NCI-H345 (cell line): ENCODE results near the gene TMEM63A.
"Not testable (repeated sequence)": the region's sequence is repeated elsewhere in the genome, so short reads cannot be mapped to it uniquely, and the experiment has no call there.

ENCODE experiments used
- DNase-seq: peaks from one replicate; lab custom pipeline; 2025; lab: John Stamatoyannopoulos, UW

Gene TMEM63A

GRCh38 chr1:225819346-225820192 is 62.6 kb downstream of the TMEM63A start:
- no peak for DNase-seq

- DNase-seq, result no peak
These were observed 64.0 kb downstream of the TMEM63A start for GRCh38 chr1:225818229-225818628.

DNA sequence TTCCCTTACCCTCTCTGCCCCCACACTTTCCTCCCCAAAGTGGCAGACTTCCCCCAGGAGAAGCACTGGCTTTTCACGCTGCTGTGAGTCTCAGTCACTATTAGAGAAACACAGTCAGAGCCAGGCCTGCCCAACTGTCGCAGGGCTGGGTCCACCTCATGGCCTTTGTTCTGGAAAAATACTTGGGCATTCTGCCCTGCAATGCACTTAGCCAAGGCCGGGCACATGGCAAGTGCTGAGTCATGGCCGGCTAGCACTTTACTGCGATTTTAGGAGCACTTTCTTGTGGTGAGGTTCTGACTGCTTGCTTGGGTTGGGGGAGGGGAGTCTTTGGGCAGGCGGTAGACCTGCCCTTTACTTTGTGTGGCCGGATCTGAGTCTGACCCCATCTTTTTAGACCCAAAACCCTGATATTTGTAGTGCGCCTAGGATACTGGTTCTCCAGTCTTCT is 64.5 kb downstream of the TMEM63A start:
- no peak for DNase-seq

- DNase-seq, result no peak
These were observed 65.3 kb downstream of the TMEM63A start for GRCh38 chr1:225816643-225817538.

DNA sequence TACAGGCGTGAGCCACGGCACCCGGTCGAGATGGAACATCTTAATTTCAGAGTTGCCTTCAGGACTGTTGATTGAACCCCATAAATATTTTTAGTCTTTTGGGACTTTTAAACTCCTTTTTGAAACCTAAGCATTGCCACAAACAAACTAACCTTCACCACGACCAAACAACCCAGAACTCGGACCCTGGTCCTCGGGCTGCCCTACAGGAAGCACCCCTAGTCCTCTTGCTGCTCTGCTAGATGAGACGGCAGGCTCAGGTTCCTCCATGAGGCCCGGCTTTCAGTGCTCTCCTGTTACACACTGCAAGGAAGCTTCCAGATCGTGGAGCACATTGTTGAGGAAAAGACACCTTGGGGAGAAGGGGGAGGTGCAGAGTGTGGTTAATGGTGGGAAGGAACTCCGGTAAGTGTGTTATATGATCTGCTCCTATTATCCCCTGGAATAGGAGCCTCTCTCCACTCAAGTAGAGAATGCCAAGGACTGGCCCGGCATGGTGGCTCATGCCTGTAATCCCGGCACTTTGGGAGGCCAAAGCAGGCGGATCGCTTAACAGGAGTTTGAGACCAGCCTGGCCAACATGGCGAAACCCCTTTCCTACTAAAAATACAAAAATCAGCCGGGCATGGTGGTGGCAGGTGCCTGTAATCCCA is 66.5 kb downstream of the TMEM63A start:
- DNase-seq, result no peak

DNA sequence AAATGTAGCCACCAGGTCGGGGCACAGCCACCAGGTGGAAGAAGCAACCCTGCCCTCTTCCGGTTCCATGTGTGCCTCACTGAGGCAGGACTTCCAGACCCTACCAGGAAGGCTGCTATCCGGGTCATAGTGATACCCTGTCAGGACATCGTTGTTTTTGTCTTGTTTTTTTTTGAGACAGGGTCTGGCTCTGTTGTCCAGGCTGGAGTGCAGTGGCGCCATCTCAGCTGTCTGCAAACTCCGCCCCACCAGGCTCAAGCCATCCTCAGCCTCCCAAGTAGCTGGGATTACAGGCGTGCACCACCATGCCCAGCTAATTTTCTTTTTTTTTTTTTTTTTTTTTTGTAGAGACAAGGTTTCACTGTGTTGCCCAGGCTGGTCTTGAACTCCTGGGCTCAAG is 67.1 kb downstream of the TMEM63A start:
- not testable (repeated sequence) for DNase-seq

- DNase-seq, result no peak
These were observed 67.8 kb downstream of the TMEM63A start for GRCh38 chr1:225814381-225814780.

DNA sequence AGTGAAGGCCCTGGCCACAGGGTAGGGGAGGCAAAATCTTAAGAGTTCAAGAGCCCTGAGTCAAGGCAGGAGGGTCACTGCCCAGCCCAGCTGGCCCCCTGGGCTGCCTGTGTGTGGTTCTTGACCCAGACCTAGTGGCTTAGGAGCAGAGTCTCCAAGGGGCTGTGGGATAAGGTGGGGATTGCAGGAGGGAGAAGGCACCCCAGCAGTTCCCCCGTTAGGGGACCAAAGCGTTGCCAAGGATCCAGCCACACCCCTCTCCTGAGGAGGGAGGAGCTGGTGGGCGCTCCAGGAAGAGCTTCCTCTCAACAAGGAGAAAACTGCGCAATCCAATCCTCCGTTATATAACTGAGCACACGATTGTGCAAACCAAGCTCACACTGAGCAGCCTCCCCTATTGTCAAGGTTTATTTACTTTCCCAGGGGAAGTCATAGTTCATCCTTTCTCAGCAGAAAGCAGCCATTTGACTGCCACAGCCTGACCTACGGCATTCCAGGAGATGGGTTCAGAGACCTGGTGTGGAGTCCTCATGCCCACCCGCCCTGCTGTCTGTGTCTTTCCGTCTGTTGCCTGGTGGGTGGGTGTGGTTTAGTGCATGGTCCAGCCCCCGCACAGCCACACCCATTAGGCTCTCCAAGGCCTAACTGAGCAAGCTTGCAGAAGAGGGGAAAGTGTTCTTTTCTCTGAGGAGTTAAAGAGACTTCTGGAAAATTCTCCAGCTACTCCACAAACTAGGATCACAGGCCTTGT is 68.8 kb downstream of the TMEM63A start:
- DNase-seq, result peak; percentile 74

- peak; percentile 27 for DNase-seq
These were observed 69.5 kb downstream of the TMEM63A start for GRCh38 chr1:225812488-225813213.

DNA sequence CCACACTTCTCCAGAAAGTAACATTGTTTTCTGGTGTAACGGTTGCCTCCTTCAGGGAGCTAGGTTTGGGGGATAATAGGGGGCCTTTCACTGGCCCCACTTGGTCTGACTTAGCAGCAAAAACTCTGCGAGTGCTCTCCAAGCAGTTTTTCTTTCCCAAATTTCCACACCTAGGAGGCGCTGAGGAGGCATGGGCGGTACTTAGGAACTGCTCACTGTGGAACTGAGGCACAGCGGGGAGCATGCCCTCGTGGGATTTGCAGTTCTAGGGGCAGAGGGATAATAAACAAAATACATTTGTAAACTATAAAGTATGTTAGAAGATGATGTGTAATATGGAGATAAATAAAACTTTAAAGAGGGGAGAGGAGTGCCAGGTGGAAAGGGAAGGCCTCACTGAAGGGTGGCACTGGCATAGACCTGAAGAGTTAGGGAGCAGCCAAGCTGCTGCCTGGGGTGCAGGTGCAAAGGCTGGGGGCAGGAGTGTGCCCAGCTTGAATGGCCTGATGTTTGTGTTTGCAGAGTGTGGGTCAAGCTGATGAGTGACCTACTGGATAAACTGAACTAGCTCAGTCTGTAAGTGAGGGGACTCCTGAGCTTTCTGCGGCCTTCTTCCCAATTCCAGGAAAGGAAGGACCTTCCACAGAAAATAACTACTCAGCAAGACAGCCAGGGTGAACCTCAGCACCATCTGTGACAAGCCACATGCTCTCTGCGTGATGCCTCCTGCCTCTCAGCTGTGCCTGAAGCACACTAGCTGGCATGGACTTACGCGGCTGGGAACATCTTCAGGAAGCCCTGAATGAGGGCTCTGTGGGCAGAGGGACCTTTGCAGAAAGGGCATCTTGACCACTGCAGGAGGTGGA is 70.3 kb downstream of the TMEM63A start:
- DNase-seq, result peak; percentile 31

GRCh38 chr1:225810579-225811538 is 71.3 kb downstream of the TMEM63A start:
- DNase-seq, result not testable (repeated sequence)

GRCh38 chr1:225809842-225810578 is 72.2 kb downstream of the TMEM63A start, which contains the start of gene EPHX1:
TSS of gene EPHX1 (plus strand) at chr1:225810124. CDS start at chr1:225828730, 18,606 bp downstream.
- DNase-seq, result peak; percentile 88

DNA sequence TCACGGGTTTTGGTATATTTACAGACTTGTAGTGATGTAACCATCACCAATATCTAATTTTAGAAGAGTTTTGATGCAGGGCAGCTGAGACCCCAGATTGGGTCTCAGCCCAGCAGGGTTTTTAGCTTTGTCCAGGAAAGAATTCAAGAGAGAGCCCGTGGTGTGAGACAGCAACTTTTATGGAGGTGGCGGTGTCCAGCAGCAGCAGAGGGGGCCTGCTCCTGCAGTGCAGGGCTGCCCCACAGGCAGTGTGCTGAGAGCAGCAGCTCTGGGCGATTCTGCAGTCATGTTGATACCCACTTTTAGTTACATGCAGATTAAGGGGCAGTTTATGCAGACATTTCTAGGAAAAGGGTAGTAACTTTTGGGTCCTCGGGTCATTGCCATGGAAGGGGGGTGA is 74.0 kb downstream of the TMEM63A start:
- DNase-seq, result no peak

- not testable (repeated sequence) for DNase-seq
These were observed 75.4 kb downstream of the TMEM63A start for GRCh38 chr1:225806736-225807135.

GRCh38 chr1:225806249-225806648 is 75.9 kb downstream of the TMEM63A start:
- no peak for DNase-seq

- not testable (repeated sequence) for DNase-seq
These were observed 81.0 kb downstream of the TMEM63A start for GRCh38 chr1:225801146-225801545.

- DNase-seq, result not testable (repeated sequence)
These were observed 86.1 kb downstream of the TMEM63A start for GRCh38 chr1:225796097-225796496.
